SK-N-SH (cell line): Measurements from ENCODE around the gene CCR5AS.

Source experiments
- CTCF ChIA-PET: fragments of 300-600, 350-600 bp; formaldehyde crosslinking; extraction: SDS; loops from one replicate; lab custom pipeline; 2021; lab: Yijun Ruan, JAX
- POLR2A ChIA-PET: fragments of 350-600 bp; sonication (Branson Sonifier 250); formaldehyde crosslinking; extraction: SDS; loops from one replicate; lab custom pipeline; 2020; ENCODE audit warnings: antibody characterized with exemption, inconsistent platforms; lab: Yijun Ruan, JAX
- DNase-seq: peaks from one replicate; pipeline ENCODE4 v3.0.0; 2012
- H2AFZ ChIP-seq: fragments of 200-600 bp; sonication (generic); 2 replicates; pipeline ENCODE4 v1.8.1; 2016; ENCODE audit warnings: antibody characterized with exemption, mild to moderate bottlenecking, low read depth
- H3F3A ChIP-seq: fragments of 200-600 bp; sonication (generic); replicated peaks from 2 replicates; pipeline ENCODE3; 2016; ENCODE audit warnings: antibody characterized with exemption, mild to moderate bottlenecking; ENCODE audit not compliant: insufficient read depth
- H3K27ac ChIP-seq, 2 experiments: fragments of 200-500 bp in 1 of 2; fragments of 200-600 bp in 1 of 2; sonication (Bioruptor generic) in 1 of 2; sonication (generic), shearing (Covaris generic) in 1 of 2; 2 replicates each; pipeline versions ENCODE4 v1.5.1 to v1.6.1; 2014 to 2016; ENCODE audit warnings: low read depth in 2 of 2, inconsistent platforms in 1 of 2, low read length in 1 of 2, mild to moderate bottlenecking in 1 of 2, mixed read lengths in 1 of 2
- H3K27me3 ChIP-seq: fragments of 200-600 bp; sonication (generic), shearing (Covaris generic); 2 replicates; pipeline ENCODE4 v1.6.1; 2016; ENCODE audit warnings: mixed run types; ENCODE audit not compliant: insufficient read depth
- H3K36me3 ChIP-seq, 2 experiments: fragments of 200-500 bp in 1 of 2; fragments of 200-600 bp in 1 of 2; sonication (Bioruptor generic) in 1 of 2; sonication (generic) in 1 of 2; replicated peaks in 1 of 2; 2 replicates each; pipeline versions ENCODE3 to v1.5.1; 2014 to 2016; ENCODE audit warnings: low read length in 1 of 2, mild to moderate bottlenecking in 1 of 2; ENCODE audit not compliant: insufficient read depth in 2 of 2, control insufficient read depth in 1 of 2
- H3K4me1 ChIP-seq, 2 experiments: fragments of 200-500 bp in 1 of 2; fragments of 200-600 bp in 1 of 2; sonication (Bioruptor generic) in 1 of 2; sonication (generic), shearing (Covaris generic) in 1 of 2; 2 replicates each; pipeline versions ENCODE4 v1.5.1 to v1.6.1; 2014 to 2016; ENCODE audit warnings: low read depth in 1 of 2, low read length in 1 of 2, mixed run types in 1 of 2; ENCODE audit not compliant: insufficient read depth in 2 of 2, control insufficient read depth in 1 of 2
- H3K4me2 ChIP-seq: fragments of 200-600 bp; sonication (generic), shearing (Covaris generic); 2 replicates; pipeline ENCODE4 v1.6.1; 2017; ENCODE audit warnings: mixed run types
- H3K4me3 ChIP-seq, 2 experiments: fragments of 200-500 bp in 1 of 2; fragments of 200-600 bp in 1 of 2; sonication (Bioruptor generic) in 1 of 2; sonication (generic), shearing (Covaris generic) in 1 of 2; 2 replicates each; pipeline versions ENCODE4 v1.5.1 to v1.8.1; 2014 to 2016; ENCODE audit warnings: low read depth in 2 of 2, inconsistent platforms in 1 of 2, low read length in 1 of 2, mild to moderate bottlenecking in 1 of 2, mixed read lengths in 1 of 2, moderate library complexity in 1 of 2
- H3K79me2 ChIP-seq: fragments of 200-600 bp; sonication (generic); 2 replicates; pipeline ENCODE4 v1.8.1; 2017; ENCODE audit warnings: mild to moderate bottlenecking; ENCODE audit not compliant: insufficient read depth
- H3K9ac ChIP-seq: fragments of 200-600 bp; sonication (generic); 2 replicates; pipeline ENCODE4 v1.6.1; 2017; ENCODE audit warnings: mixed run types
- H3K9me2 ChIP-seq: fragments of 200-600 bp; sonication (generic); 2 replicates; pipeline ENCODE4 v1.6.1; 2017; ENCODE audit warnings: mixed run types
- H3K9me3 ChIP-seq: fragments of 200-600 bp; sonication (generic); 2 replicates; pipeline ENCODE4 v1.6.1; 2017; ENCODE audit warnings: mixed run types, mild to moderate bottlenecking, moderate library complexity
- H4K20me1 ChIP-seq: fragments of 200-600 bp; sonication (generic); 2 replicates; pipeline ENCODE4 v1.6.1; 2017; ENCODE audit warnings: mild to moderate bottlenecking, mixed run types; ENCODE audit not compliant: insufficient read depth
- CHD2 ChIP-seq: fragments of 150-350 bp; IDR thresholded peaks from 2 replicates; pipeline ENCODE4 v1.6.1; 2018; ENCODE audit warnings: low read length; ENCODE audit not compliant: partially characterized antibody
- ELF1 ChIP-seq: IDR thresholded peaks from 2 replicates; pipeline ENCODE4 v1.4.0; 2012
- EP300 ChIP-seq, 2 experiments: IDR thresholded peaks; 2 replicates each; pipeline versions ENCODE4 v1.4.0 to v1.6.1; 2012; ENCODE audit warnings: borderline replicate concordance in 1 of 2, low read depth in 1 of 2, low read length in 1 of 2
- FOXM1 ChIP-seq: IDR thresholded peaks from 2 replicates; pipeline ENCODE4 v1.4.0; 2012; ENCODE audit warnings: low read depth, mild to moderate bottlenecking
- GATA2 ChIP-seq: sonication (generic); formaldehyde crosslinking; IDR thresholded peaks from 2 replicates; pipeline ENCODE4 v1.5.0; 2020; ENCODE audit warnings: mild to moderate bottlenecking, missing genetic modification reagents
- JUND ChIP-seq: IDR thresholded peaks from 2 replicates; pipeline ENCODE4 v1.4.0; 2012
- MAX ChIP-seq: IDR thresholded peaks from 2 replicates; pipeline ENCODE4 v1.4.0; 2012; ENCODE audit warnings: low read depth
- MEF2A ChIP-seq: IDR thresholded peaks from 2 replicates; pipeline ENCODE4 v1.4.0; 2012; ENCODE audit warnings: low read depth, borderline replicate concordance
- NFIC ChIP-seq: IDR thresholded peaks from 2 replicates; pipeline ENCODE4 v1.4.0; 2012; ENCODE audit warnings: borderline replicate concordance
- NRF1 ChIP-seq: IDR thresholded peaks from 2 replicates; pipeline ENCODE4 v1.6.1; 2012; ENCODE audit warnings: low read depth, mild to moderate bottlenecking, low read length
- POLR2AphosphoS5 ChIP-seq: IDR thresholded peaks from 2 replicates; pipeline ENCODE4 v1.6.1; 2012; ENCODE audit warnings: low read depth, low read length
- RFX5 ChIP-seq: IDR thresholded peaks from 2 replicates; pipeline ENCODE4 v1.6.1; 2012; ENCODE audit warnings: mild to moderate bottlenecking, improper control_type of control experiment, low read length
- RXRA ChIP-seq: IDR thresholded peaks from 2 replicates; pipeline ENCODE4 v1.4.0; 2012; ENCODE audit warnings: low read depth, mild to moderate bottlenecking, borderline replicate concordance
- SIN3A ChIP-seq: IDR thresholded peaks from 2 replicates; pipeline ENCODE4 v1.6.1; 2012; ENCODE audit warnings: low read depth, mild to moderate bottlenecking, low read length, moderate library complexity, borderline replicate concordance
- TAF1 ChIP-seq: IDR thresholded peaks from 2 replicates; pipeline ENCODE4 v1.6.1; 2012; ENCODE audit warnings: low read depth, mild to moderate bottlenecking, low read length, moderate library complexity, borderline replicate concordance
- TCF12 ChIP-seq: IDR thresholded peaks from 2 replicates; pipeline ENCODE4 v1.4.0; 2012
- TEAD4 ChIP-seq: IDR thresholded peaks from 2 replicates; pipeline ENCODE4 v1.4.0; 2012; ENCODE audit warnings: mild to moderate bottlenecking, borderline replicate concordance; ENCODE audit not compliant: insufficient read depth
- YY1 ChIP-seq: IDR thresholded peaks from 2 replicates; pipeline ENCODE4 v1.4.0; 2012; ENCODE audit warnings: low read depth, mild to moderate bottlenecking
- WGBS: methylation state at CpG from one replicate; pipeline ENCODE4 v1.1.6; 2017; ENCODE audit warnings: low lambda C conversion rate; 5-methylcytosine and 5-hydroxymethylcytosine counted together
- TF ChIP-seq, protein P1 (sequence below): IDR thresholded peaks from 2 replicates; pipeline ENCODE4 v1.6.1; 2012; ENCODE audit warnings: mild to moderate bottlenecking, low read depth, low read length, moderate library complexity

The CCR5AS gene

DNA sequence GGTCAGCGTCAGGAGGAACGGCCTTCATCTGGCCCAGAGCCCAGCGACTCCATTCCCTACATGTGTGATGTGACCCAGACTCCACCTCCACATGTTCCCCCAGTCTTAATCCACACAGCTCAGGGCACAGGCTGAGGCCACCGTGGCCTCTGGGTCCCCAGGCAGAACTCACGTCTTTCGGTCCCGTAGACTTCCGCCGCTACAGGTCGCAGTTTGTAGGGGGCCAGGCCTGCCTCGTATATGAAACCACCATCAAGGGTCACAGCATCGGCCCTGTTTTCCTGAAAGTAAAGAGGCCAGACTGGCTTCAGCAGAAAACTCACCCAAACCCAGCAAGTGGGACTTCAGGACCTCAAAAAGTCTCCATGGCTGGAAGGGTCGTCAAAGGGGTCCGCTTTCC, 49.3 kb upstream of the CCR5AS start:
- Histone ChIP-seq H3K79me2 (no peaks in the 10 kb centered on the region), H3K4me1 (no peaks in the 10 kb centered on the region), H3K27ac (no peak overlapping the region), H3K9ac (no peak overlapping the region), H3K36me3 (no peaks in the 10 kb centered on the region), H2AFZ (no peak overlapping the region), H3F3A (no peaks in the 10 kb centered on the region), H3K4me3 (no peak overlapping the region), H3K27me3 (0 out of 2 replicates have a peak, but pooled peaks cover 8% of the 10 kb centered on the region), H3K9me2 (no peaks in the 10 kb centered on the region), H4K20me1 (no peaks in the 10 kb centered on the region), H3K9me3 (no peaks in the 10 kb centered on the region), H3K4me2 (no peak overlapping the region)
- WGBS: 62% methylated on average over 11 of the region's 14 CpGs
- ChIA-PET CTCF (interaction anchor here (1.1 kb wide), 1 partner anchor 32 kb away, joined by 3 read pairs; no protein-coding TSS in a partner anchor), POLR2A (no interaction called here)
- DNase-seq: no peak
- TF ChIP-seq SIN3A (no peak), CHD2 (no peak), GATA2 (no peak), POLR2AphosphoS5 (no peak), ELF1 (no peak), YY1 (no peak), RFX5 (no peak), RXRA (no peak), MEF2A (no peak), FOXM1 (no peak), TCF12 (no peak), MAX (no peak), TEAD4 (no peak), NRF1 (no peak), TAF1 (no peak), EP300 (IDR thresholded peaks at IDR 0.05; ENCODE audit: borderline replicate concordance in 1 of 2, low read depth in 1 of 2, low read length in 1 of 2) (no peak), NFIC (no peak), JUND (no peak)
- TF ChIP-seq, protein P1, sequence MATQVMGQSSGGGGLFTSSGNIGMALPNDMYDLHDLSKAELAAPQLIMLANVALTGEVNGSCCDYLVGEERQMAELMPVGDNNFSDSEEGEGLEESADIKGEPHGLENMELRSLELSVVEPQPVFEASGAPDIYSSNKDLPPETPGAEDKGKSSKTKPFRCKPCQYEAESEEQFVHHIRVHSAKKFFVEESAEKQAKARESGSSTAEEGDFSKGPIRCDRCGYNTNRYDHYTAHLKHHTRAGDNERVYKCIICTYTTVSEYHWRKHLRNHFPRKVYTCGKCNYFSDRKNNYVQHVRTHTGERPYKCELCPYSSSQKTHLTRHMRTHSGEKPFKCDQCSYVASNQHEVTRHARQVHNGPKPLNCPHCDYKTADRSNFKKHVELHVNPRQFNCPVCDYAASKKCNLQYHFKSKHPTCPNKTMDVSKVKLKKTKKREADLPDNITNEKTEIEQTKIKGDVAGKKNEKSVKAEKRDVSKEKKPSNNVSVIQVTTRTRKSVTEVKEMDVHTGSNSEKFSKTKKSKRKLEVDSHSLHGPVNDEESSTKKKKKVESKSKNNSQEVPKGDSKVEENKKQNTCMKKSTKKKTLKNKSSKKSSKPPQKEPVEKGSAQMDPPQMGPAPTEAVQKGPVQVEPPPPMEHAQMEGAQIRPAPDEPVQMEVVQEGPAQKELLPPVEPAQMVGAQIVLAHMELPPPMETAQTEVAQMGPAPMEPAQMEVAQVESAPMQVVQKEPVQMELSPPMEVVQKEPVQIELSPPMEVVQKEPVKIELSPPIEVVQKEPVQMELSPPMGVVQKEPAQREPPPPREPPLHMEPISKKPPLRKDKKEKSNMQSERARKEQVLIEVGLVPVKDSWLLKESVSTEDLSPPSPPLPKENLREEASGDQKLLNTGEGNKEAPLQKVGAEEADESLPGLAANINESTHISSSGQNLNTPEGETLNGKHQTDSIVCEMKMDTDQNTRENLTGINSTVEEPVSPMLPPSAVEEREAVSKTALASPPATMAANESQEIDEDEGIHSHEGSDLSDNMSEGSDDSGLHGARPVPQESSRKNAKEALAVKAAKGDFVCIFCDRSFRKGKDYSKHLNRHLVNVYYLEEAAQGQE: no peak
